GM21423 (cell line): ENCODE results near the gene TANGO6.

ENCODE experiments used
- ATAC-seq: cut with Tn5 transposase; IDR thresholded peaks from one replicate; pipeline ENCODE4 v1.9.1; 2021; ENCODE audit warnings: mild to moderate bottlenecking, moderate library complexity; ENCODE audit not compliant: unreplicated experiment

The TANGO6 gene

DNA sequence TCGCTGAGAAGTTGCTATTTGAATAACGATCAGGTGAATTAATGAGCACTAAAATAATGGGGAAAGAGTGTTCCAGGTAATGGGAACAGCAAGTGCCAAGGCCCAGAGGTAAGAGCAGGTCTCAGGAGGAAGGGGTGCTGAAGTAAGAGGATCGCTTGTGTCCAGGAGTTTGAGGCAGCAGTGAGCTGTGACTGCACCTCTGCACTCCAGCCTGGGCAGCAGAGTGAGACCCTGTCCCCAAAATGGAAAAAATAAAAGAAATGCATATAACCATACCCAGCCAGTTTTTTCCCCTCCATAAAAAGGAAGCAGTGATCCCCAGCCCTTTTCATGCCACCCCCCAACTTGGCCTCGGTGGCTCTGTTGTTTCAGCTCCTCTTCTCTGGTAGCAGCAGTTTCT lies 245.4 kb downstream of the TANGO6 start:
- ATAC-seq: no peak

GRCh38 chr16:69089091-69089910 lies 246.0 kb downstream of the TANGO6 start:
- ATAC-seq: no peak

DNA sequence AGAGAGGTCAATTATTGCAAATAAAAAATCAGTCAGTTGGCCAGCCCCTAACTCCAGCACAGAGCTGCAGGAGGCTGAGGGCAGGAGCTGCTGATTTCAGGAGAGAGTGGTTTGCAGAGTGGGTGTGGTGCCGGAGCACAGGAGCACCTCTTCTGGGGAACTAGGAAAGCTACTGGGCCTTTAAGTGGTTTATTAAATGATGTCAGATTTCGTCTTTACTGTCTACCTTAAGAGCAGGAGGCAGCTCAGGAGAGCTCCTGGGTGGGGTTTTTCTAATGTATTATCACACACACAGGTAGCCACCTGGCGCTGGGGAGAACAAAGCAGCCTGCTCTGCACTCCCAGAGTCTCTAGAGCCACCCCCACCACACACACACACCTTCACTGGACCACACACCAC lies 250.6 kb downstream of the TANGO6 start:
- no peak for ATAC-seq

DNA sequence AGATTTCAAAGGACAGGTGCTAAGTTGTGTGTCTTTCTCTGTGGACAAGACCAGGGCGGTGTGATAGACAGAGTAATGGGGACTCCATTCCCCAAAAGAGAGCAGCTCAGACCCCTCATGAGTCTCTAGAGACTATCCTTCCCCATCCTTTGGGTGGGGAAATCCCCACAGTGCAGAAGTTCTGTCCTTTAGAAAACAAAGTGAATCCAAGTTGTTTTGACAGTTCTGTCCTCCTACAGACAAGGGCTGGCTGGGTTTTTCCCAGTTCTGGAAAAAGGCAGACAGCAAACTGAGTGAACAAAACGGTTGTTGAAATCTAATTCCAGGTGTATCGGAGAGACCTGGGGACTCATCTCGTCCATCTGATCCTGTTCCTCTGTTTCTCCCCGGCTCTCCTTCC lies 251.2 kb downstream of the TANGO6 start:
- ATAC-seq: no peak

DNA sequence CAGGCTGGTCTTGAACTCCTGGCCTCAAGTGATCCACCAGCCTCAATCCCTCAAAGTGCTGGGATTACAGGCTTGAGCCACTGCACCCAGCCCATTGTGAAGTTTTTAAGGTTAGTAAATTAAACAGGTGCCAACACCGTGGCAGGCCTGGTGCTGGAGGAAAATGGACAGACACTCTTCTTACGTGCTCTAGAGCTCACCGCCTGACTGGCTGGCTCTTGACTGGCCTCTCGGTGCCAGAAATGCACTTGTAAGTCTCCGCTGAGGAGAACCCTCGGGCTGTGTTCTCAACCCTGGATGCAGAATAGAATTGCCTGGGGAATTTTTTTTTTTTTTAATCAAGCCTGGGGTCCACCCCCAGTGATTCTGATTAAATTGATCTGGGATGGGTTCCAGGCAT lies 251.9 kb downstream of the TANGO6 start:
- no peak for ATAC-seq

GRCh38 chr16:69100071-69100691 lies 256.9 kb downstream of the TANGO6 start:
- ATAC-seq: no peak

GRCh38 chr16:69105501-69106361 lies 262.4 kb downstream of the TANGO6 start, which contains the start of gene HAS3:
TSS of gene HAS3 (plus strand) at chr16:69105653. CDS start at chr16:69109396, 3,743 bp downstream.
- no peak for ATAC-seq

DNA sequence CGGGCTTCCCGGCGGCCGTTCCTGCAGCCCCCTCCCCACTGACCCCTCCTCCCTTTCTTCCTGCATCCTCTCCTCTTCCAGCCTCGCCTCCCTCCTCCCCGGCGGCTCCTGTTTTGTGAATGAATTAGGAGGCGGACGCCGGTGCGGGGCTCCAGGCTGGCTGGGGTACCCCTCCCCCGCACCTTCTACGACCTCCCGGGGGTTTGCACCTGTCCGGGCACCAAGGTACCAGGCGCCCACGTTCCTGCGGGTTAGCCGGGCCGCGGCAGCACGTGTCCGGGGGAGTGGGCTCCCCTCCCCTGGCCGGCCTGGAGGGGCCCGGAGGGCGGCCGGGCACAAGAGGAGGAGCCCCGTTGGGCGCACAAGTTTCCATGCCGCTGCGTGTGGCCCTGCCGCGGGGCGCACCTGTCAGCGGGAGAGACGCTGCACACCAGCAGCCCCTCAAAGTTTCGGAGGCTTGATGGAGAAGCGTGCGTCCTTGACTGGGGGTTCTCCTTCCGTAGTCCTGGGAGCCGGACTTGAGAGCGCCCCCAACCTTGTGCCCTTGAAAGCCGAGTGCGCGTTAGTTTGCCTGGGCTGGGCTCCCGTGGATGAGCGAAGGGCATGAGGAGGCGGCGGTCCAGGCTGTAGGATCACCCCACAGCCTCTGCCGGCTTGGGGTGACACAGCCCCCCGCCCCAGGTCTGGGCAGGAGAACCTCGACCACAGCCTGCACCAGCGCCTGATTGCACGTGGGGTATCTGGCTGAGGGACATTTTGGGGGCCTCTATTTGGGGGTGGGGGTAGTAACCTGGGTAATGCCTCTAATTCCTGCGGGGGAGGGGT lies 263.4 kb downstream of the TANGO6 start:
- no peak for ATAC-seq

- no peak for ATAC-seq
Measured at GRCh38 chr16:69107316-69107962, 264.1 kb downstream of the TANGO6 start.

DNA sequence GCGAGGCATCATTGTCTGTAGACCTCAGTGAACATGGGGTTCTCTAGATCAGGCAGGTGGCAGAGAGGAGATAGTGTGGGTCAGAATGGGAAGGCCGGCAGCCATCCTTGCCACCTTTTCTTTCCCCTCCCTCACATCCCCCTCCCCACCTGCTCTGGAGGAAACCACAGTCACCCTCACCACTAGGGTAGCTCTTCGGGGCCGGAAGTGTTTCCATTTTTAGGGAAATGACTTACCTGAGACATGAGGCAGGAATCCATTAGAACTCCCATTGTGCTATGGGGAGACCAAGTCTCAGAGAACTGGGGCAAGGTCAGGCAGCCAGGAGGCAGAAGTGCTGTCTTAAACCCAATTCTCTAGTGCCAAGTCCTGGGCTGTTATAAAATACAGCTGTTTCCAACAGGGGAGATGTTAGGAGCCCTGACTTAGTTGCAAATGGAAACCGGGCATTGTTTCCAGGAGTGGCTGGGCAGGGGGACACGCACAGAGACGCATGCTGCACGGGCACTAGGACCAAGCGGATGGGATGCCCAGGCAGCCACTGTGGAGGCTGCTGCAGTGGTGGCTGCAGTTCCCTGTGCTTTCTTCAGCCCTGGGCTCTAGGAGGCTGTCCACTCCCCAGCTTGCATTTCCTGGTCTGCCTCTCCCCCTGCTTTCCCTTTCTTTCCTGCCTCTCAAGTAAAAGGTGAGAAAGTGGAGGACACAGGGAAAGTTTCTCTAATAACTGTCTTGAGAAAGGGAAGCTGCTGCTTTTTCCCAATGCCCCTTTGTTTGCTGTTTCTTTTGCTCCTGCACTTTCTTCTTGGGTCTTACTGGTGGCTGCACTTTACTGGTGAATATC lies 265.0 kb downstream of the TANGO6 start:
- ATAC-seq: no peak

DNA sequence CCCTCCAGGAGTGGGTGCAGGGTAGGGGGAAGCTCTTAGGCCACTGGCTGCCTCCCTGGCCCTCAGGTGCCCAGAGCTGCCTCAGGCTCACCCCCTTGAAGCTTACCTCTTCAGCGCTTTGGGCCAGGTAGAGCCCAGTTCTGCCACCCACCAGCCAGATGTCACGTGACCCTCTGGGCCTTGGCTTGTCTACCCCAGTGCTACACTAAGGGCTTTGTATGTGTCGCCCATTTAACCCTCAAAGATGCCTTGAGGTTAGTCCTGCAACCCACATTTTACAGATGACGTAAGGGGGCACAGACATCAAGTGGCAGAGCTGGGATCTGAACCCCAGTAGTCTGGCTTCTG lies 265.5 kb downstream of the TANGO6 start:
- no peak for ATAC-seq

DNA sequence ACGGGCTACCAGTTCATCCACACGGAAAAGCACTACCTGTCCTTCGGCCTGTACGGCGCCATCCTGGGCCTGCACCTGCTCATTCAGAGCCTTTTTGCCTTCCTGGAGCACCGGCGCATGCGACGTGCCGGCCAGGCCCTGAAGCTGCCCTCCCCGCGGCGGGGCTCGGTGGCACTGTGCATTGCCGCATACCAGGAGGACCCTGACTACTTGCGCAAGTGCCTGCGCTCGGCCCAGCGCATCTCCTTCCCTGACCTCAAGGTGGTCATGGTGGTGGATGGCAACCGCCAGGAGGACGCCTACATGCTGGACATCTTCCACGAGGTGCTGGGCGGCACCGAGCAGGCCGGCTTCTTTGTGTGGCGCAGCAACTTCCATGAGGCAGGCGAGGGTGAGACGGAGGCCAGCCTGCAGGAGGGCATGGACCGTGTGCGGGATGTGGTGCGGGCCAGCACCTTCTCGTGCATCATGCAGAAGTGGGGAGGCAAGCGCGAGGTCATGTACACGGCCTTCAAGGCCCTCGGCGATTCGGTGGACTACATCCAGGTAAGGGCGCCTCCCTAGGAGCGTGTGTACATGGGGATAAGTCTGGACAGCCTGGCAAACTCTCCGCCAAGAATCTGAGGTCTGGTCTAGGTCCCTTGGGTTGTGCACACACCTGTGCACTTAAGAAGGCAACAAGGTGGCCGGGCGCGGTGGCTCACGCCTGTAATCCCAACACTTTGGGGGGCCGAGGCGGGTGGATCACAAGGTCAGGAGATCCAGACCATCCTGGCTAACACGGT lies 266.3 kb downstream of the TANGO6 start:
- no peak for ATAC-seq

- no peak for ATAC-seq
Measured at GRCh38 chr16:69110406-69110805, 267.1 kb downstream of the TANGO6 start.

DNA sequence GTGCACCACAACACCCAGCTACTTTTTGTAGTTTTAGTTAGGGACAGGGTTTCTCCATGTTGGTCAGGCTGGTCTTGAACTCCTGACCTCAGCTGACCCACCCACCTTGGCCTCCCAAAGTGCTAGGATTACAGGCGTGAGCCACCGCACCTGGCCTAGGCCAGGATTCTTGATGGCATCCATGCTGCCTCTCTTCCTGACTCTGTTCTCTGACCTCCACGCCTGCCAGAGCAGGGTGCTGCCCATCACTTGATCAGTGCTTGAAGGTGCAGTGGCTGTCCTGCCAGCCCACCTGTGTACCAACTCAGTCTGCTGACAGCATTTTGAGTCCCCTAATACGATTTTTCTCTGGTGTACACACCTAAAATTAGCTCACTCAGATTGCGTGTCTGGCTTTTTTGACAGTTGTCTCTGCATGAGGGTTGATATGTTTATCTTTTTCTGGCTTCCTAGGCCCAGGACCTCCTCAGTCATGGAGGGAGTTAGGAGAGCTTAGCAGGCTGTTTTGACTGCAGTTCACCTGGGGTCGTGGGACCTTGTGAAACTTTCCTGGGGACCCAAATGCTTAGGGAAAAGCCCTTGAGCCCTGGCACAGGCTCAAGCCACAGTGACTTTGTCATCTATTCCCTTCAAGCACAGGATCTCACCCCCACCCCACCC lies 268.0 kb downstream of the TANGO6 start:
- no peak for ATAC-seq

DNA sequence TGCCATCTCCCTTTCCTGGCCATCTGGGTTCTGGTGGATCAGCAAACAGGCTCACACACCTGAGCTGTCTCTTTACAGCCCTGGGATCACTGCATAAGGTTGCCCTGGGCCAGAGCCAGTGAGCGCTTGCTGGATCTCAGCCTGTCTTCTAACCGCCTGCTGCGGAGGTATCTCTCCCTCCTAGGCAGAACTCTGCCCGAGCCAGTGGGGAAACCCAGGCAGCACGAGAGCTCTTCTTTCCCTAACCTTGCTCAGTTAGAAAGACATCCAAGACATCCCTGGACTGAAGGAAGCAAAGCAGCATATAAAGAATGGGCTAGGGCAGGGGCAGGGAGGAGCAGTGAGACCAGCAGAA lies 268.5 kb downstream of the TANGO6 start:
- no peak for ATAC-seq

GRCh38 chr16:69112285-69113129 lies 269.2 kb downstream of the TANGO6 start:
- no peak for ATAC-seq

DNA sequence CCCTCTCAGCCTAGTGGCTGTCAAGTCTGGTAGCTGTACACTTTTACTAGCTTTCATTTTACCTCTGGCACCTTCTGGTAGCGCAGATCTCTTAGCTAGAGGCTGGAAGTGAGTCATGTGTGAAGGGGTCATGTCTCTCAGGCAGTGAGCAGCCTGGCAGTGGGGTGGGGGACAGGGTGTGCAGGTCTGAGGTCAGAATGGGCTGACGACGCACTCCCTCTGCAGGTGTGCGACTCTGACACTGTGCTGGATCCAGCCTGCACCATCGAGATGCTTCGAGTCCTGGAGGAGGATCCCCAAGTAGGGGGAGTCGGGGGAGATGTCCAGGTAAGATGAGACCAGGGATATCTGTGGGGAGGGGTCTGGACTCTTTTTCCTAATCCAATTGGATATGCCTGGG lies 269.9 kb downstream of the TANGO6 start:
- ATAC-seq: no peak
